GF-D8 (cell line): ENCODE results near the gene PLCB1.

Experiments
- DNase-seq: peaks from one replicate; lab custom pipeline; 2025; lab: John Stamatoyannopoulos, UW

Gene PLCB1

DNA sequence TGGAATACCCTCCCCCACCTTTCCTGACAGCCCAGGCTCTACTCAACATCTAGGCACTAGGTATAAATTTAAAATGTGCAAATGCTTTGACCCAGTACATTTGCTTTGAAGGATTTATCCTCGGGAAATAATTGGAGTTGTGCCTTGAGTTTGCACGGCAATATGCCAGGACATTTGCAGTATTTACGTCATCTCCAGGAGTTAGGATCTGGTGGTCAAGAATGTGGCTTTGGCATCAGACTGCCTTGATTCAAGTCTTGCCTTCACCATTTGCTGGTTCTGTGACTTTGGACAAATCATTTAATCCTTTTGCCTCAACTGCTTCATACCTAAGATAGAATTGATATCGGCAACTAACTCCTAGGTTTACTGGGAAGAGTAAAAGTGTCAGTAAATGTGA is 169.6 kb downstream of the PLCB1 start:
- DNase-seq: no peak

DNA sequence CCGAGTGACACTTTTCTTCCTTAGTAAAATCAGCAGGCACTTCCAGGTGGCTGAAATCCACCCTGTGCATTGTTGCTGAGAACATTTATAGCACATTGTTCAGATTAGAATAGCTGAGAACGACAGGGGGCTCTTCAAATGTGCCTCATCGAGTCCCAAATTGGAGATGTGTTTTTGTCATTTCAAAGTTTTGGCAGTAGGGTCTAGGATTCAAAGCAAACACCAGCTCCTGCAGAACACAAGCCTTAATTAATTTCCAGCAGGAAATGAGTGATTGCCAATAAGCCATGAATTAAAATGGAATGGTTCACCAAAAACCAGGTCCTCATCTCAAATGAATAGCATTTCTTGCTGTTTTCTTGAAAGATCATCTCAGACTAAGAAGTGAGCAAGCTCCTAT is 171.6 kb downstream of the PLCB1 start:
- no peak for DNase-seq

DNA sequence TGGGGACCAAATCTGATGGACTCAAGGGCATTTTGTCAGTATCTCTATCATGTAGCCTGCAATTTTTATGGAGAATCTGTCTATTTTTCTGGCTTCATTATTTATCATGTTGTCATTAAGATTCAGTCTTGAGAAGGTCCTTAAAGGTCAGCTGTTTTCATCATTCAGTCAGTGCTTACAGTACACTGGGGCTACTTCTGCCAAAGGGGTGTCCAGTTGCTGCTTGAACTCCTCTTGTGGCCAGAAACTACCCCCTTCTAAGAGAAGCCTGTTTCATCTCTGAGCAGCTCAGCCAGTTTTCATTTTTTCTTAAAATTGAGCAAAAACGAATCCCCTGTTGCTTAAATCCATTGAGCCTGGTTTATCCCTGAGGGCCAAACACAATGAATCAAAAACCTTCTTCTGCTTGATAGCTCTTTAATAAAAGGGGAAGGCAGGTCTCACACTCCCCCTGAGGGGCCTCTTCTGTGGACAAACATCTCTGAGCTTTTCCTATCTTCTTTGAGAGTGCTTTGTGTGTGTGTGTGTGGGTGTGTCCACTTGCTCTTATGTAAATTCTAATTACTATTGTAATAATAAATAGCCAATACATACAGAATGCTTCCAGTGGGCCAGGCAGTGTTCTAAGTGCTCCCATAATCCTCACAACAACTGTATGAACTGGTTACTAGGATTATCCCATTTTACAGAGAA is 172.2 kb downstream of the PLCB1 start:
- DNase-seq: no peak

DNA sequence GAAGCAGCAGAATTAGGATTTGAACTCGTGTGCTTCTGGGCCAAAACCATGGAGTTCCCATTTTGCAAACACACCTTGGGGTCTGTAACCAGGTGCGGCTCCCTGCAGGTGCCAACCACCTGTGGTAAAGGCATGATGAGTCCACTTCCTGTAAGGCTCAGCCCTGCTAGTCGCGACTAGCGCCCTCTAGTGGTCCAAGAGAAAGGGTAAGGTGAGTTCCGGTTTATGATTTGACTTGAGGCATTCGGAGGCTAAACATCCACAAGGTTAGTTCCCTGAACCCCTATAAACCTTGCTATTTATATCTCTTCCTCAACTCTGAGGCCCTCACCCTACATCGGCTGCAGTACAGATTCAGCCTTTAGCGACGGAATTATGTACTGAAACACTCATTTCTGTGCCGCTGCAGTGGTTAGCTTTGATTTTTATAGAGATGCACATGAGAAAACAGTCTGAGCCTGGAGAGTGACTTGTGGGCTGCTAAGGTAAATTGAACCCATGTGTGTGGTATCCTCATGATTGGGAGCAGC is 173.4 kb downstream of the PLCB1 start:
- DNase-seq: no peak

DNA sequence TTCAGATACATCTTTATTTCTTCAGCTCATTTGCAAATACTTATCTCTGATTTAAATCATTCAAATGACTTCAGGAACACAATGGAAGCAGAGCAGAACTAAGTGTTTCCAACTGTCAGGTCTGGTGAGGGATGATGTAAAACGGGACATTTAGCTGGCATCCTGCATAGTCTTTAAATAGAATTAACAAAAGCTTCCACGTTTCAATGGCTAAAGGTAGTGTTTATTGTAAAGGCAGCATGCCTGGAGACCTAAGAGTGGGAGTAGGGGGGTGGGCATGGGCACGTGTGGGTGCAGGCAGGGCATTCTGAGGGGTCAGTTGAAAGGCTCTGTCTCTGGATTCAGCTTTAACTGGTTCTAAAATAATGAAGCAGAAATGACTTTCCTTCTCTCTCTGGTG is 174.9 kb downstream of the PLCB1 start:
- no peak for DNase-seq

DNA sequence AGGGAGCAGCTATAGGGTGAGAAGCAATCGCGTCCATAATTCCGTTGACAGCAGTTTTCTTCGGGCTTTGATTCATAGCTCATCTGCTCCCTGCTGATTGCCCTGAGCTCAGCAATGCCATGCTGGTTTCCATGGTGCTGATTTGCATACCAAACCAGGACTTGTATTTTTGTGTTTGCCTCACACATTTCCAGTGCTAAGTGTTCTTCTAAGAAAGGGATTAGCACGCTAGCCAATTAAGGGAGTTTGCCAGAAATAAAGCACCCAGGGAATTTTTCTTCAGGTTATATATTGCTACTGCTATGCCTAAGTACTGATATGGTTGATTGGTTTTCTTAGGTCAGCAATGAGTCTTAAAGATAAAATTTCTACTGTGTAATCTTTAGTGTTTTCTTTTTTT is 177.6 kb downstream of the PLCB1 start:
- no peak for DNase-seq

DNA sequence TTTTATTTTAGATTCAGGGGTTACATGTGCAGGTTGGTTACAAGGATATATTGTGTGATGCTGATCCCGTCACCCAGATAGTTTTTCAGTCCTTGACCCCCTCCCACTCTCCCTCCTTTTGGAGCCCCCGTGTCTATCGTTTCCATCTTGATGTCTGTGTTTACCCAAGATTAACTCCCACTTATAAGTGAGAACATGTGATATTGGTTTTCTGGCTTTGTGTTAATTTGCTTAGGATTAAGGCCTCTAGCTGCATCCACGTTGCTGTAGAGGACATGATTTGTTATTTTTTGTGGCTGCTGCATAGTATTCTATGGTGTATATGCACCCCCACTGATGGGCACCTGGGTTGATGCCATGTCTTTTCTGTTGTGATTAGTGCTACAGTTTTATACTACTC is 178.6 kb downstream of the PLCB1 start:
- DNase-seq: no peak

DNA sequence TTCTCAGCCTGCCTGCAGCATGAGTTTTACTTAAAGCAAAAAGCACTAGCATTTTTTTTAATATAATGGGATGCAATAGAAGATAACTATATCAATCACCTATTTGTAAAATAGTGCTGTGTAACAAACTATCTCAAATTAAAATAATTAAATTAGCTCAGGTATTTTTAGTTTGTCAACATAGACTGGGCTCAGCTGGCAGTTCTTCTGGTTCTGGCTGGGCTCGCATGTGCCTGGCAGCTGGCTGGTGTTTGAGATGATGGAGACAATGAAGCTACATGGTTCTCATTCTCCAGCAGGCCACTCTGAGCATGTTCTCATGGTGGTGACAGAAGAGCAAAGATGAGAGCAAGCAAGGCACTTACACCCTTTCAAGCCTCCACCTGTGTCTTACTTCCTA is 181.0 kb downstream of the PLCB1 start:
- DNase-seq: no peak

DNA sequence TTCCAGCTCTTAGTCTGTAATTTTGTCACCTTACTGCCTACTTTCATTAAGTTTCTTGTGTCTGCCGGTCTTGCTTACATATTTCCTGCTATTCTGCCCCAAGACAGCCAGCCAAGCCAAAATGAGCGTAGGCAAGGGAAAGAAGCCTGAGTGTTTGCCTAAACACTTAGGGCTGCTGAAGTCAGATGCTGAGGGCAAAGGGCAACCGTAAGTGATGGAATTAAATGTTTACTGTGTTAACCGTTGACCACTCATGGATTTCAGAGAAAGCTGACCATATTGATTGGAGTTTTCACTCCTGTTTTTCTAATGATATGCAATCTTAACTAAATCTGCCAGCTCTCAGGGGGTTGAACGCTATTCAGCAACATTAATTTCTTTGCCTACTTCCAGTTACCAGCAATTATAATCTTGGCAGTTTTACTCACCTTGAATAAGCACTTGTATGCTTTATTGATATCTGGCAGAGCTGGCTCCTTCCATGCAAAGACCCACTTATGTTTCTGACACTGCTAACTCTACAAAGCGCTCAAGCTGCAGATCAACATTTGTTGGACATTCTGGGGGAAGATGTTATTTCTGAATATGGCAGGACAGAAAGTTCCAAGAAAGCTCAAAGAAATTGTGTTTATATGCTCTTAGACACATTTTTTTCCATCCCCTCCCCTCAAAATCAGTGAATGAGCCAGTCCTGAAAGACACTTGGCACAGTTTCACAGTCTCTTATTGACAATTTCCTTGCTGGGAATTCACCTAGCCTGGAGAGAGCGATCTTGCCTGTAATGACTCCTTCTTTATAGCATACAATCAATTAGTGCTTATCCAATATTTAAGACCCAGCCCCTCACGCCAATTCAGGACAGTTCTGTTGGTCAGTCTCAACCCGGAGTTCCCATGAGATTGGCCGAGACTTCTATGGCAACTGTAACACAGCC is 183.8 kb downstream of the PLCB1 start:
- no peak for DNase-seq

DNA sequence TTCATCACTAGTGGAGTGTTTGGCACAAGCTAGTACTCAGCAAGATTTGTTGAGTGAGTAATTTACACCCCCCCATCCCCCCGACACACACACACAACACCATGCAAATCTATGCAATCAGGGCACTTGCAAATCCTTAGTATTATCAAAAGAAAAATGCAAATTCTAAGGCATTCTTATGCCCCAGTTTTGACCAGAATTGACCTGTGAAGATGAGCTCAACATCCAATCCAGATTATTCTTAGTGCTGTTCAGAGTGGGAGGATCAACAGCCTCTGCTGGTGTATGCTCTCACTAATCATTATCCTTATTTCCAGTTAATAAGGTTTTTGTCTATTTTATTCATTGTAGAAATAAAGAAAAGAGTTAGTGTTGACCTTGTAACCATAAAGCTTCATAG is 185.4 kb downstream of the PLCB1 start:
- no peak for DNase-seq

DNA sequence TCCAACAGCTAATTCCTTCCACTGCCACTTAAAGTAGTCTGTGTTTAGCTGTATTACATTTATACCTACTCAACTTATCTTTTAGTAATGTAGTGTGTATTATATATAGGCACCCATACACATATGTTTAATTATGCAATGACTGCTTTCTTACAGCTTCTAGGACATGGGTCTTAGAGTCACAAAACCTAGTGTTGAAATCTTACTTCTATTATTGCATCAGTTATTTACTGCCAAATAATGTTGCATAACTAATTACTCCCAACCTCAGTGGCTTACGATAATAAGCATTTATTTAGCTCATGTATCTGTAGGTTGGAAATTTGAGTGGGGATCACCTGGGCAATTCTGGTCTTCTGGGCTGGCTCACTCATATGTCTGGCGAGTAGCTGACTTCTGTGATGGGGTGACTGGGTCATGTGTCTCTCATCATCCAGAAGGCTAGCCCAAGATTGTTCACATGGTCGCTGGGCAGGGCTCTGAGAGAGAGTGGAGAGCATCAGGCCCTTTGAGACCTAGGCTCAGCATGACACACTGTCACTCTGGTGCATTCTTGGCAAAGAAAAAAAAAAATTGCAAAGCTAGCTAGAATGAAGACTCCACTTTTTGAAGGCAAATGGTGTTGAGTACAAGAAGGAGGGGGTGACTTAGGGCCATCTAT is 187.0 kb downstream of the PLCB1 start:
- DNase-seq: peak; percentile 5

DNA sequence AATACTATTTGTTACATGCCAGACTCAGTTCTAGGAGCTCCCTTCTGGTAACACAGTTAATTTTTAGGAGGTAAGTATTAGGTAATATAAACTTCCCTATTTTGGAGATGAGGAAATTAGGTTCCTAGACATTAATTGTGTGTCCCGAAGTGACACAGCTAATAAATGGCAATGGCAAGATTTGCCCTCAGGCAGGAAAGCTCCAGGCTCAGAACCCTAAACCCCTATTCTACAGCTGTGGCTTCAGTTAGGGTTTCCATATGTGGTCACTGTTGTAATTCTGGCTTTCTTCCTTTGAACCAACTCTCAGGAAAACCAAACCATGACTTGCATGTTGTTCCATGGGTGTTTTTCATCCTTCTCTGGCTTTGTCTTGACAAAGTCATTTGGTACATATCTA is 188.2 kb downstream of the PLCB1 start:
- DNase-seq: peak; percentile 89

DNA sequence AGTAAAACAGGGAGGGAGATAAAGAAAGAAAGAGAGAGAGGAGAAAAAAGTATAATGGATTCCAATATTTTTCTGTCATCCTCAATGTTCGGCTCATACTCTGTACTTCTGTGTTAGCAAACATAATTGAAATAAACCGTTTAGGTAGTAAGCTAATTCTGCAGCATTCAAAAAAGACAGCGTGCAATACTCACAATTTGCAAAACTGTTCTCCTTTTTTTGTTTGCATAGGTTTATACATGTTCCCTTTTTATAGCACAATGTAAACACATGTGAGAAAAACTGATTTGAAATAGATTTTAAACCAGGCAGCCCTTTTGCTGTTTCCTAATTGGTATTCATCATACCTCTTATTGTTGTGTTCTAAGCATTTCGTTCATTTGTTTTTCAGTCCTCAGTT is 188.9 kb downstream of the PLCB1 start:
- DNase-seq: no peak

DNA sequence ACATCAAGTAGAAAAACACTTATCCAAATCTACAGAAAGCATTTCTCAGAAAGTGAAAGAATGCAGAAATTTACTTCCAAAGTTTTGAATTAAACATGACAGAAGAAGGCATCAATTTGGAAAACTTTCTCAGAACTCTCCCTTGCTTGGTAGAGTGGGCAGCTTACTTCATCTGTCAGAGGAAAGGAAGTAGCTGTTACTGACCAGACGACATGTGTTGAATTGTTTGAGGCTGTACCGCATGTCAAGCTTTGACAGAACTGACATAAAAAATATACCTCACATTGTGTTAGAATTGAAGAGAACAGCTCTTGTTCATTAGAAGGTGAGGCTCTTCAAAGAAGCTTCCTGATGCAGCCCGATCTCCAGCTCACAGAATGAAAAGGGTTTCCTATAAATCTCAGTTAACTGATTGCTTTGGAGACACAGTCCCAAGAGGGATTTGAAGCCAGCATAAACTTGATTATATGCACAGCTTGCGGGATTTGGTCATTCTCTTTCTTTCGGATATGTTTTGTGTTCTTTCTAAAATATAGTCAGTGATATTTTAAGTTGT is 190.7 kb downstream of the PLCB1 start:
- no peak for DNase-seq

DNA sequence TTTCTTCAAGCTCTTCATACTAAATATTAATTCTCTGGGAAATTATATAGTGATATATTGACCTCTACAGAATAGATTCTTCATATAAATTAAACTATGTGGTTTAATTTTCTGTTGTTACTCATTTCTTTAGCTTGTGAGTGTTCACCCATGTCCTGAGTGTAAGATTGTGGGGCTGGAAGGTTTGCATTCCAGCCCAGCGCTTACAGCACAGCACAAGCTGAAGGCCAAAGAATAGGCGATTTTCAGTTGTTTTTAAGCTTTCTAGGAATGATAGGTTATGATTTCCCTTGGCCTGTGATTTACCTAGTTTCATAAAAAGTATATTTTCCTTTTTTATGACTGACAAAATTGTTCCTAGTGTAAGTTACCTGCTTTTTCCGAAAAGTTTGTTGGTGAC is 194.1 kb downstream of the PLCB1 start:
- DNase-seq: no peak

DNA sequence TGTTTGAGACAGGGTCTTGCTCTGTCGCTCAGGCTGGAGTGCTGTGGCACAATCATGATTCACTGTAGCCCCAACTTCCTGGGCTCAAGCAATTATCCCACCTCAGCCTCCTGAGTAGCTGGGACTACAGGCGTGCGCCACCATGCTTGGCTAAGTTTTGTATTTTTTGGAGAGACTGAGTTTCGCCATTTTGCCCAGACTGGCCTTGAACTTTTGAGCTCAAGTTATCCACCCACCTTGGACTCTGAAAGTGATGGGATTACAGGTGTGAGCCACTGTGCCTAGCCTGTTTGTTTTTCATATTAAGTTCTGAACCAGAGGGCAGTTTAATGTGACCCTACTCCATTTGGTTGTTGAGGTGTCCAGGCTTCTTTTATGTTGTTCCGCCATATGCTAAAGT is 194.8 kb downstream of the PLCB1 start:
- DNase-seq: no peak

DNA sequence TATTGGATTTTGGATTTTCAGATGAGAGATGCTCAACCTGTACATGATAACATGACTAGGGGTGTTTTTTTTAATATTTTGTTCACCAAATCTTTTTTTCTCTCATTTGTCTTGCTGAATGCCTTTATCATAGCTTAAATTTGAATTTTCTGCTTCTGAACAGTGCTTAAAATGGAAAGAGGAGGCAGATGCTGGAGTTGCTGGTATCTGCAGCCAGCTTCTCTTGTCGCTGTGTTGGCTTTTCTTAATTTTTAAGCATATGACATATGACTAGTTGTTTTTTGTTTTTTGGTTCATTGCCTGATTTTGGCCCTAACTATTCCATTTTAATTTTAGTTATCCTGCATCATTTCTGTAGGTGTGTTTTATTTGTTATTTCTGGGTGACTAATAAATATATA is 196.1 kb downstream of the PLCB1 start:
- no peak for DNase-seq

DNA sequence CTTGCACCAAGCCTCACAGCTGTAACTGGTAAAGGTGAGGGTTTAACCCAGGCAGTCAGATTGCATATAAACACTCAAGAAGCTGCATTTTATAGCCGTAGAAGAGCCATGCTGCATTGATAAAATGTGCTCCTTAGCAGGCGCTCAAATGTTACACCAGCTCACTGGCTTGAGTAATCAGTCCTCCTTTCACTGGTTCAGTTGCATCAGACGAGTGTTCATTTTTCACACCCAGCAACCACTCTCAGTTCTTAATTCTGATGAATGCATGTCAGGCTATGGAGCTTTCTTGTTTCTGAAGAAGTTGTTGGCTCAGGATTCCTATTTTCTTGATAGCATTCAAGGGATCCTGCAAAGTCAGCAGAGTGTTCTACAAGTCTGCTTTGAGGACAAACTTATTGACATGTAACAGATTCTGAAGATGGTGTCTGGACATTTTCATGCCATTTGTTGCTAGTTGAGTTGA is 198.3 kb downstream of the PLCB1 start:
- DNase-seq: peak; percentile 64

DNA sequence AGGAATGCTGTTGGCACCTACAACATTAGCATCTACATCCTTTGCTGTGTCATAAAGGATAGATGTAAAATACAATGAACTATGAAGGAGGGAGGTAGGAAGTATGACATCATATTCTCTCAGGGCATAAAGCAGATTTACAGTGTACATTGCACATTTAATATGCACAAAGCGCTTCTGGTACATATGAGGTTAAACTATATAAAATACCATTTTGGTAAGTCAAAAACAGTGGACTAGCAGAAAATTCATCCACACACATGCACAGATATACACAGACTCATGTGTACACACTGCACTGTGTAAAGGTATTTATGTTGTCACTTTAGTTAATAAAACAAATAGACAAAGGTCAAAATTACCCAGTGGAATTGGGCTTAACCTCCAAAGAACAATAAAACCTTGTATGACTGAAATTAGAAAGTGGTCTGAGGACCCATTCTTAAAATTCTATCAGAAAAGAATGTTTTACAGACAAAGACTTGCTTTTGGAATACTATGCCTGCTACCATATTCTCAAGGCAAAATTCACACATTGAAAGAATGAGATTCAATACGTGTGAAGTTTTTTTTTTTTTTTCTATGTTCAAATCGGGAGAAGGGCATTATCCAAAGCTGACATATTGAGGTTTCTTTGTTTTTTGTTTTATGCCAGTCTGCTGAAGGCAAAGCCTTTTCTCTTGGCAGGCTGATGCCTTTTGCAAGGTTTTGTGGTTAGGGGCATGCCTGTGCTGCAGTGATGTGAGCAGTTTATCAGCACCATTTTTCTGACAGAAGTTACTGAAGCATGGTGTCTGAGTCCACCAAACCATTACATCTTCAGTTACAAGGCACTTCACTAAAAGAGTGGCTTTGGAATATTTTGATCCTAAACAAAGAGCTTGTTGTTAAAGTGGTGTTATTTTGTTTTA is 199.0 kb downstream of the PLCB1 start:
- DNase-seq: peak; percentile 73

DNA sequence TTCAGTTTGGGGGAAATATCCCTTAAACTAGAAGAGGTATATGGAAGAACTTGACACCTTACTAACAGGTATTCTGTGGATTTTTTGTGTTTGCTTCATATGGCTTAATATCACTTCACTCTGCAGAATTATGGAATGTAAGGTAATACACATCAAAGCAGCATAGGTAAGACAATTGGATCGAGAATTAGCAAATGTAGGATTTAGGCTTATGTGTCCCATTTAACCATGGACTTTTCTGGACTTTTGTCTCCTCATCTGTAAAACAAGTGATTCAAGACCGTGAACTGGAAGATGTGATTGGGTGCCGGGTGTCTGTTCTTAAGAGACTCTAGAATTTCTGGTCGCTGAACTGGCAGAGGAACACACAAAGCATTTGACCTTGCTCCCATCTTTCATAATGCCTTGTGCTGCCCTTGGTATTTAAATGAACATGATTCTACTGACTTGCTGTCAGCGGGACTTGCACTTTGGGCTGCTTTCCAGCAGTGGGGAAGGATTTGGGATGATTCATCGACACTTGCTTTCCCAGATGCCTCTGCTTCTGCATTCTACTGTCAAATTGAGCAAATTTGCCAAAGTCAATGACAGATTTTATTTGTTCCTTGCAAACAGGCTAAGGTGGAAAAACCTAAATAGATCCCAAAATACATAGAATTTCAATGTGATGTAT is 199.8 kb downstream of the PLCB1 start:
- DNase-seq: no peak

DNA sequence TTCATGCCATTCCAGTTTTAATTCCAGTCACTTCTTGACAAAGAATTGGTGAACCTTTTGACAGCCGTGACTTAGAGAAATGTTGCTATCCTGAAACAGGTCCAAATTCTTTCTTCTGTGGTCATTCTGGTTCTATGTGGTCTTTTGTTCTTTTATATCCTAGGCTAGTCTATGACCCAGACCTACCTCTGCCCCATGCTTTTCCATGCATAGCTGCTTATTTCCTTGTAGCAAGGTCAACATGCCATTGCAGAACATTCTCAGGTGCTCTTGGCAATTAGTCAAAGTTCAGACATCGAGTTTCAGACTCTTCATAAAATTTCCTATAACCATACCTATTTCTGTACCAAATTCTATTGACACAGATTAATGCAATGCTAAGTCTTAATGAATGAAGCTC is 202.6 kb downstream of the PLCB1 start:
- no peak for DNase-seq
